DND-41 (cell line): Measurements from ENCODE around the gene PREP.
"Not testable (repeated sequence)": the region's sequence is repeated elsewhere in the genome, so short reads cannot be mapped to it uniquely, and the experiment has no call there.

Source experiments
- CTCF ChIP-seq: IDR thresholded peaks from 2 replicates; pipeline ENCODE4 v1.5.1; 2012; ENCODE audit warnings: borderline replicate concordance, low read length, moderate library complexity, mild to moderate bottlenecking; ENCODE audit not compliant: poor library complexity, severe bottlenecking; ENCODE audit errors: extremely low read depth
- EZH2 ChIP-seq: IDR thresholded peaks from 3 replicates; pipeline ENCODE4 v1.6.1; 2012; ENCODE audit warnings: borderline replicate concordance, low read depth, mild to moderate bottlenecking, moderate library complexity, low read length, inconsistent platforms; ENCODE audit not compliant: severe bottlenecking

- not testable (repeated sequence) for TF ChIP-seq EZH2, CTCF
These were observed 14.1 kb upstream of the PREP start for GRCh38 chr6:105416971-105417370.
